ENCODE results near the gene DACH1.

The DACH1 gene

DNA sequence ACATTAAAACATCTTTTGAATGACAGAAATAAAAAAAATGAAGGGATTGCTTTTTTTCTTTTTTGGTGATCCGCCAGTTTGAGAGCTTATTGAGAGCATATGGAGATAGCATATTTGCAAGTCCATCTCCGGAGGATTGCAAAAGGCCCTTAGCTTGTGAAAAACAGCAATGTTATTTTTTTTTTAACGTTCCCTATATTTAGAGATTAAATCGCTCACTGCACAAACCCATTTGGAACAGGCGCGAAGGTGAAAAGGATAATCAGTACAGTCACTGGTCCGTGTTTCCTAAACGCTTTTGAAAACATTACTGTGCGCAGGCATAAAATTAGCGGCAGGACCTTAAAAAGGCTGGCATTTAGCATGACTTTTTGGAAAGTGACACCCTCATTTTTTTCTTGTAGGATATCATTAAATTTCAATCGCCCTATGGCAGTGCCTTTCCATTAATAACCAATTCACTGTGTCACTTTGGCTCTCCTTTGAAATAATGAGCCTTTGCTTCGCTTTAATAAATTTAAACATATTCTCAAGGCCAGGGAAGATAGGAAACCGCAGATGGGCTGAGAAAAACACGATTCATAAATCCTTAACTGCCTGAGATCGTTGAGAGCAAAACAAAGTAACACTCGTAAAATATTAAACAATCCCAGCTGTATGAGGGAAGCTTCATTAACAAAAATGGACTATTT lies 342.2 kb downstream of the DACH1 start:
- Histone ChIP-seq H4K8ac (ENCODE audit: low read depth, low read length) (no peak overlapping the region), H3K14ac (ENCODE audit: low read length) (no peak overlapping the region), H2BK120ac (ENCODE audit: insufficient read depth, low read length, poor library complexity) (no peak overlapping the region), H3K9ac (ENCODE audit: low read length) (no peak overlapping the region), H3K4me2 (ENCODE audit: low read length) (no peak overlapping the region), H3K23ac (ENCODE audit: low read length) (no peak overlapping the region), H3K18ac (ENCODE audit: low read length) (no peak overlapping the region), H3K4me1 (ENCODE audit: control insufficient read depth in 1 of 2, insufficient read depth in 2 of 2, low read length in 2 of 2) (no peaks in the 10 kb centered on the region), H3K79me2 (ENCODE audit: control insufficient read depth, insufficient read depth, low read length, poor library complexity) (no peaks in the 10 kb centered on the region), H2AK5ac (ENCODE audit: low read length) (no peak overlapping the region), H3K4ac (ENCODE audit: low read depth, low read length) (no peak overlapping the region), H3K4me3 (ENCODE audit: low read depth, low read length) (no peak overlapping the region), H4K91ac (ENCODE audit: low read depth, low read length) (no peak overlapping the region), H3K27ac (ENCODE audit: low read depth, low read length) (no peak overlapping the region), H2BK5ac (ENCODE audit: low read depth, low read length, poor library complexity) (no peak overlapping the region), H3K27me3 (ENCODE audit: insufficient read depth, low read length) (no peaks in the 10 kb centered on the region), H3K9me3 (ENCODE audit: insufficient read depth, low read depth, low read length) (no peaks in the 10 kb centered on the region), H2AFZ (ENCODE audit: insufficient read depth, low read length, poor library complexity) (no peak overlapping the region), H3K79me1 (ENCODE audit: low read length) (no peaks in the 10 kb centered on the region), H4K12ac (ENCODE audit: low read depth, low read length) (no peak overlapping the region), H2BK12ac (ENCODE audit: low read length) (no peak overlapping the region), H3K36me3 (ENCODE audit: control insufficient read depth in 1 of 2, insufficient read depth in 2 of 2, low read length in 2 of 2) (no peaks in the 10 kb centered on the region)
- no peak for DNase-seq
- no CpG with 5 or more reads among the region's 16 CpGs for WGBS (ENCODE audit: extremely low coverage, insufficient coverage, insufficient read length)

DNA sequence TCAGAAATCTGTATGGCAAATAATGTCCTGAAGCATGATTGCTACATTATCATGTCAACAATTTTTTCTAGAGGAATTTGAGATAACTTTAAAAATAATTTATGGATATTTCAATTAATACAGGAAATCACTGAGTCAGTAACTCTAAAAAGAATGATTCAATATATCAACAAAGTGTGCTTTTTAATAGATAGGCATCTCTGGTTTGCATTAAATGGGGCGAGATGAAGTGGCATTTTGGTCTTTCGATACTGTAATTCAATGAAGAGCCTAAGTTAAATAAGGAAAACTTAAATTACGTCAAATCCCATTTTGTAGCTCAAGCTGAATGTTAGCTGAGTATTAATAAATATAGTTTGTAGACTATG lies 342.8 kb downstream of the DACH1 start:
- Histone ChIP-seq H3K36me3 (ENCODE audit: control insufficient read depth in 1 of 2, insufficient read depth in 2 of 2, low read length in 2 of 2) (no peaks in the 10 kb centered on the region), H3K27ac (ENCODE audit: low read depth, low read length) (no peak overlapping the region), H3K27me3 (ENCODE audit: insufficient read depth, low read length) (no peaks in the 10 kb centered on the region), H2AK5ac (ENCODE audit: low read length) (no peak overlapping the region), H2BK120ac (ENCODE audit: insufficient read depth, low read length, poor library complexity) (no peak overlapping the region), H4K8ac (ENCODE audit: low read depth, low read length) (no peak overlapping the region), H3K79me2 (ENCODE audit: control insufficient read depth, insufficient read depth, low read length, poor library complexity) (no peaks in the 10 kb centered on the region), H4K91ac (ENCODE audit: low read depth, low read length) (no peak overlapping the region), H3K4me3 (ENCODE audit: low read depth, low read length) (no peak overlapping the region), H3K18ac (ENCODE audit: low read length) (no peak overlapping the region), H2BK5ac (ENCODE audit: low read depth, low read length, poor library complexity) (no peak overlapping the region), H3K23ac (ENCODE audit: low read length) (no peak overlapping the region), H2AFZ (ENCODE audit: insufficient read depth, low read length, poor library complexity) (no peak overlapping the region), H3K4ac (ENCODE audit: low read depth, low read length) (no peak overlapping the region), H3K79me1 (ENCODE audit: low read length) (no peaks in the 10 kb centered on the region), H3K14ac (ENCODE audit: low read length) (no peak overlapping the region), H3K9ac (ENCODE audit: low read length) (no peak overlapping the region), H3K4me1 (ENCODE audit: control insufficient read depth in 1 of 2, insufficient read depth in 2 of 2, low read length in 2 of 2) (no peaks in the 10 kb centered on the region), H3K4me2 (ENCODE audit: low read length) (no peak overlapping the region), H4K12ac (ENCODE audit: low read depth, low read length) (no peak overlapping the region), H2BK12ac (ENCODE audit: low read length) (no peak overlapping the region), H3K9me3 (ENCODE audit: insufficient read depth, low read depth, low read length) (no peaks in the 10 kb centered on the region)
- WGBS (ENCODE audit: extremely low coverage, insufficient coverage, insufficient read length) = no CpG with 5 or more reads among the region's 3 CpGs
- no peak for DNase-seq

DNA sequence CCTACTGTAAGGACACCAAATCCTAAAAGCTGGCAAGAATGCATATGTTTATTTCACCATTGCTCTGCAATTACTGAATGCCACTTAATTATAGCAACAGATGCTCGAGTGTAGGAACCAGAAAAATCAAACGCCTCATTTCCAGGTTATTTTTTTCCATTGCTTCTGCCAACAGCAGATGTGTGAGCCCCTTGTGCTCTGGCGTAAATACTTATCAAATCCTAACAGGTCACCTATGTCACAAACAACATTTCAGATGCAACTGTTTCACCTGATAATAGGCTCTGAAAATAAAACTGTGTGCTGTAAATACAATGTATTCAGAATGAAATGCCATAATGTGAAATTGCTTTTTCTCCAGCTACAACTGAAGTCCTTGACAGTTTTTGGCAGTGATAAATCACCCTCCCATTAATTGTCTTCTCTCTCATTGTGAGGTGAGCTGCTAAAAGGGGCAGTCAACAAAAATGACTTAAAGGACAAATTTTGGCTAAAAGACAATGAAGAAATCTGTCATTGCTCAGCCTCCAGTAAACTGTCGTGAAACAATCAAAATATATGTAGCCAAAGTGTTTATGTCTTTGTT lies 344.0 kb downstream of the DACH1 start:
- Histone ChIP-seq H3K23ac (ENCODE audit: low read length) (no peak overlapping the region), H3K27ac (ENCODE audit: low read depth, low read length) (no peak overlapping the region), H3K9ac (ENCODE audit: low read length) (no peak overlapping the region), H2BK120ac (ENCODE audit: insufficient read depth, low read length, poor library complexity) (no peak overlapping the region), H3K79me2 (ENCODE audit: control insufficient read depth, insufficient read depth, low read length, poor library complexity) (no peaks in the 10 kb centered on the region), H2AK5ac (ENCODE audit: low read length) (no peak overlapping the region), H2AFZ (ENCODE audit: insufficient read depth, low read length, poor library complexity) (no peak overlapping the region), H3K4me1 (ENCODE audit: control insufficient read depth in 1 of 2, insufficient read depth in 2 of 2, low read length in 2 of 2) (no peaks in the 10 kb centered on the region), H3K79me1 (ENCODE audit: low read length) (no peaks in the 10 kb centered on the region), H3K18ac (ENCODE audit: low read length) (no peak overlapping the region), H3K14ac (ENCODE audit: low read length) (no peak overlapping the region), H4K8ac (ENCODE audit: low read depth, low read length) (no peak overlapping the region), H4K12ac (ENCODE audit: low read depth, low read length) (no peak overlapping the region), H3K4me3 (ENCODE audit: low read depth, low read length) (no peak overlapping the region), H3K4ac (ENCODE audit: low read depth, low read length) (no peak overlapping the region), H3K36me3 (ENCODE audit: control insufficient read depth in 1 of 2, insufficient read depth in 2 of 2, low read length in 2 of 2) (no peaks in the 10 kb centered on the region), H4K91ac (ENCODE audit: low read depth, low read length) (no peak overlapping the region), H3K9me3 (ENCODE audit: insufficient read depth, low read depth, low read length) (no peaks in the 10 kb centered on the region), H2BK5ac (ENCODE audit: low read depth, low read length, poor library complexity) (no peak overlapping the region), H3K4me2 (ENCODE audit: low read length) (no peak overlapping the region), H3K27me3 (ENCODE audit: insufficient read depth, low read length) (no peaks in the 10 kb centered on the region), H2BK12ac (ENCODE audit: low read length) (no peak overlapping the region)
- WGBS (ENCODE audit: extremely low coverage, insufficient coverage, insufficient read length) = no CpG with 5 or more reads among the region's 4 CpGs
- DNase-seq = no peak

- H3K4ac ChIP-seq (ENCODE audit: low read depth, low read length) = no peak overlapping the region
- H3K27me3 ChIP-seq (ENCODE audit: insufficient read depth, low read length) = no peaks in the 10 kb centered on the region
- H3K79me1 ChIP-seq (ENCODE audit: low read length) = no peaks in the 10 kb centered on the region
- DNase-seq = no peak
- H3K79me2 ChIP-seq (ENCODE audit: control insufficient read depth, insufficient read depth, low read length, poor library complexity) = no peaks in the 10 kb centered on the region
- H2BK5ac ChIP-seq (ENCODE audit: low read depth, low read length, poor library complexity) = no peak overlapping the region
- H3K36me3 ChIP-seq (ENCODE audit: control insufficient read depth in 1 of 2, insufficient read depth in 2 of 2, low read length in 2 of 2) = no peaks in the 10 kb centered on the region
- no peak overlapping the region for H2AK5ac ChIP-seq (ENCODE audit: low read length)
- H3K9ac ChIP-seq (ENCODE audit: low read length) = no peak overlapping the region
- no peaks in the 10 kb centered on the region for H3K9me3 ChIP-seq (ENCODE audit: insufficient read depth, low read depth, low read length)
- no peak overlapping the region for H4K8ac ChIP-seq (ENCODE audit: low read depth, low read length)
- no peak overlapping the region for H3K27ac ChIP-seq (ENCODE audit: low read depth, low read length)
- H2AFZ ChIP-seq (ENCODE audit: insufficient read depth, low read length, poor library complexity) = no peak overlapping the region
- H4K91ac ChIP-seq (ENCODE audit: low read depth, low read length) = no peak overlapping the region
- H3K23ac ChIP-seq (ENCODE audit: low read length) = no peak overlapping the region
- H2BK120ac ChIP-seq (ENCODE audit: insufficient read depth, low read length, poor library complexity) = no peak overlapping the region
- H3K4me3 ChIP-seq (ENCODE audit: low read depth, low read length) = no peak overlapping the region
- no peak overlapping the region for H3K4me2 ChIP-seq (ENCODE audit: low read length)
- H3K18ac ChIP-seq (ENCODE audit: low read length) = no peak overlapping the region
- no peaks in the 10 kb centered on the region for H3K4me1 ChIP-seq (ENCODE audit: control insufficient read depth in 1 of 2, insufficient read depth in 2 of 2, low read length in 2 of 2)
- no peak overlapping the region for H2BK12ac ChIP-seq (ENCODE audit: low read length)
- H3K14ac ChIP-seq (ENCODE audit: low read length) = no peak overlapping the region
- H4K12ac ChIP-seq (ENCODE audit: low read depth, low read length) = no peak overlapping the region
- WGBS (ENCODE audit: extremely low coverage, insufficient coverage, insufficient read length) = no CpG with 5 or more reads among the region's 2 CpGs
These were observed 350.0 kb downstream of the DACH1 start for GRCh38 chr13:71517004-71517403.
